Lower leg skin (tissue), 4 donors: ENCODE results near the gene C4BPB. TPM values are rescaled to one million over a fixed set of nuclear protein-coding genes. Genes with fewer than 3 reads are reported as not detected.

ENCODE experiments used
- DNase-seq, 2 donors: peaks; one replicate each; pipeline ENCODE4 v3.0.0-alpha.2; 2019; ENCODE audit warnings: low spot score in 2 of 2
- H3K4me3 ChIP-seq: fragments of 200-600 bp; sonication (generic); 2 replicates; pipeline ENCODE4 v1.5.1; 2017; ENCODE audit warnings: mild to moderate bottlenecking, low read depth; ENCODE audit not compliant: poor library complexity, severe bottlenecking
- CTCF ChIP-seq, 3 donors: fragments of 450-650 bp; IDR thresholded peaks; one replicate each; pipeline ENCODE4 v1.5.1; 2016; ENCODE audit warnings: antibody characterized with exemption in 3 of 3, mild to moderate bottlenecking in 3 of 3, moderate library complexity in 2 of 3
- POLR2A ChIP-seq, 2 donors: fragments of 450-650 bp; IDR thresholded peaks; one replicate each; pipeline ENCODE4 v1.6.1; 2016 to 2017; ENCODE audit warnings: antibody characterized with exemption in 2 of 2, mild to moderate bottlenecking in 1 of 2, moderate library complexity in 1 of 2
- WGBS, 2 donors: methylation state at CpG; one replicate each; pipeline ENCODE4 v1.1.5; 2018; 5-methylcytosine and 5-hydroxymethylcytosine counted together
- intact Hi-C: fragments of 100-400 bp; cut with DNase I; formaldehyde crosslinking; loops from one replicate; pipeline ENCODE4 v1.15.0; 2023; ENCODE audit warnings: low total_unique reads
- total RNA-seq, 4 donors: library from RNA; depleted of rRNA; stranded (reverse); fragments of >200 nt; gene quantifications; one replicate each; pipeline ENCODE4 v1.1.0, GENCODE V29; 2016

Gene C4BPB
- total RNA-seq, 4 donors from 2014 or later: not detected

- no peak overlapping the region for H3K4me3 ChIP-seq
- WGBS, 2 donors: 41 to 45% methylated on average over 6 of the region's 6 CpGs
- TF ChIP-seq CTCF (IDR thresholded peaks at IDR 0.05): peak in 1 of 3 donors; percentile 57
- TF ChIP-seq POLR2A (IDR thresholded peaks at IDR 0.05): no peak
- intact Hi-C loops: no loop called here
- DNase-seq: peak in 1 of 2 donors; percentile 83
These were observed 10.9 kb upstream of the C4BPB start for GRCh38 chr1:207077470-207078377.

GRCh38 chr1:207078578-207079132 lies 10.0 kb upstream of the C4BPB start:
- intact Hi-C loops: no loop called here
- WGBS, 2 donors: 86 to 87% methylated on average over 11 of the region's 11 CpGs
- no peak overlapping the region for H3K4me3 ChIP-seq
- DNase-seq: no peak
- TF ChIP-seq POLR2A (IDR thresholded peaks at IDR 0.05): no peak
- no peak for TF ChIP-seq CTCF (IDR thresholded peaks at IDR 0.05)

- WGBS, 2 donors: 67 to 71% methylated on average over 6 of the region's 6 CpGs
- no peak overlapping the region for H3K4me3 ChIP-seq
- intact Hi-C loops: loop anchor here (10.0 kb wide), 1 partner anchor 325 kb away; no protein-coding TSS in a partner anchor
- DNase-seq: no peak
- TF ChIP-seq CTCF (IDR thresholded peaks at IDR 0.05) (no peak), POLR2A (IDR thresholded peaks at IDR 0.05) (no peak)
These were observed 8.9 kb upstream of the C4BPB start for GRCh38 chr1:207079706-207080241.

- H3K4me3 ChIP-seq: no peak overlapping the region
- TF ChIP-seq CTCF (IDR thresholded peaks at IDR 0.05) (no peak), POLR2A (IDR thresholded peaks at IDR 0.05) (no peak)
- intact Hi-C loops: loop anchor here (10.0 kb wide), 1 partner anchor 324 kb away; no protein-coding TSS in a partner anchor
- DNase-seq: no peak
- WGBS, 2 donors: 70 to 75% methylated on average over 2 of the region's 2 CpGs
These were observed 7.6 kb upstream of the C4BPB start for GRCh38 chr1:207081088-207081487.

GRCh38 chr1:207081806-207082205 lies 6.9 kb upstream of the C4BPB start:
- no peak for DNase-seq
- intact Hi-C loops: loop anchor here (10.0 kb wide), 1 partner anchor 323 kb away; no protein-coding TSS in a partner anchor
- TF ChIP-seq POLR2A (IDR thresholded peaks at IDR 0.05): no peak
- TF ChIP-seq CTCF (IDR thresholded peaks at IDR 0.05): no peak
- H3K4me3 ChIP-seq: no peak overlapping the region
- 85 to 86% methylated on average over 2 of the region's 2 CpGs for WGBS, 2 donors
